ENCODE results near the gene SDHAF2. TPM values are rescaled to one million over a fixed set of nuclear protein-coding genes. Genes with fewer than 3 reads are reported as not detected.

SDHAF2 gene
- total and polyA plus RNA-seq, 2 of the 13 experiments (the other 11 are each of a cell fraction or from before 2014, with no cell fraction given) = 44.2 to 70.4 TPM

- no peak overlapping the region for H2AFZ ChIP-seq (ENCODE audit: low read length)
- no peaks in the 10 kb centered on the region for H4K20me1 ChIP-seq (ENCODE audit: insufficient read depth, low read length)
- no peaks in the 10 kb centered on the region for H3K27me3 ChIP-seq (ENCODE audit: control insufficient read depth in 1 of 2, insufficient read depth in 2 of 2, low read length in 2 of 2)
- peak; percentile 82 for ATAC-seq
- in situ Hi-C loops (cut with HindIII; ENCODE audit: extremely low pct_ligation_motif_present, low pct_unique_long_range_greater_than_20kb) (loop anchor here (5.0 kb wide), 1 partner anchor 47 kb away; no protein-coding TSS in a partner anchor), intact Hi-C loops (cut with micrococcal nuclease; ENCODE audit: unreplicated experiment) (loop anchor here (1.0 to 10.0 kb wide), 3 partner anchors 48 to 130 kb away; no protein-coding TSS in a partner anchor)
- WGBS (ENCODE audit: low lambda C conversion rate) = 88% methylated on average over 12 of the region's 15 CpGs
- no TSS peak for BruUV-seq (replicated peaks)
- H3K27ac ChIP-seq (ENCODE audit: extremely low read length, insufficient read depth, low read length) = no peak overlapping the region
- no peaks in the 10 kb centered on the region for H3K79me2 ChIP-seq (ENCODE audit: insufficient read depth, low read length)
- peak; percentile 8 for FAIRE-seq
- H3K9ac ChIP-seq (ENCODE audit: insufficient read depth, low read depth, low read length) = no peak overlapping the region
- ChIA-PET CTCF (ENCODE audit: low intra/inter-chr PET ratio, low total read pairs) (interaction anchor here (0.6 to 2.5 kb wide), 4 partner anchors 44 to 130 kb away, joined by 3 to 69 read pairs (median 5); no protein-coding TSS in a partner anchor), POLR2A (interaction anchor here (1.0 to 4.9 kb wide), 5 partner anchors 15 to 90 kb away, joined by 3 to 49 read pairs (median 8); partner anchors contain the start of genes CYB561A3, TMEM138 and VWCE)
- peaks cover 9% of the 10 kb centered on the region for H3K4me1 ChIP-seq (ENCODE audit: insufficient read depth, low read length)
- no peak overlapping the region for H3K4me3 ChIP-seq (replicated peaks in 1 of 3; ENCODE audit: insufficient read depth in 1 of 3, low read depth in 2 of 3, low read length in 3 of 3)
- H3K36me3 ChIP-seq (replicated peaks in 1 of 2; ENCODE audit: control insufficient read depth in 1 of 2, insufficient read depth in 2 of 2, low read length in 2 of 2) = no peaks in the 10 kb centered on the region
- H3K4me2 ChIP-seq (ENCODE audit: low read depth, low read length) = no peak overlapping the region
- H3K9me3 ChIP-seq (ENCODE audit: low read length) = peaks cover 1% of the 10 kb centered on the region
- peak; percentile 39 for DNase-seq (ENCODE audit: low spot score)
- peak; percentile 68; the same call in 1 of the 2 replicates for TF ChIP-seq ZBTB38 (CRISPR knock-in tag; IDR thresholded peaks at IDR 0.05)
- TF ChIP-seq ISL2 (CRISPR knock-in tag; IDR thresholded peaks at IDR 0.05) = no peak
- TF ChIP-seq STAG1 (CRISPR knock-in tag; IDR thresholded peaks at IDR 0.05) = peak; percentile 70
- TF ChIP-seq, protein P1, sequence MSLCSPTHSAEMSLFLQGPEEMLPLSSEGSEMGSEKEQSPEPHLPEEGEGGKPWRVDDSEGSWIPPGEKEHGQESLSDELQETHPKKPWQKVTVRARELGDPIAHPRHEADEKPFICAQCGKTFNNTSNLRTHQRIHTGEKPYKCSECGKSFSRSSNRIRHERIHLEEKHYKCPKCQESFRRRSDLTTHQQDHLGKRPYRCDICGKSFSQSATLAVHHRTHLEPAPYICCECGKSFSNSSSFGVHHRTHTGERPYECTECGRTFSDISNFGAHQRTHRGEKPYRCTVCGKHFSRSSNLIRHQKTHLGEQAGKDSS (CRISPR knock-in tag; IDR thresholded peaks at IDR 0.05; ENCODE audit: borderline replicate concordance, low read depth) = peak; percentile 31; the same call in 1 of the 2 replicates
- 0 out of 2 replicates have a peak, but pooled peaks have one; percentile 40 for TF ChIP-seq CENPT (CRISPR knock-in tag; IDR thresholded peaks at IDR 0.05; ENCODE audit: low read depth)
- peak; percentile 48; the same call in 1 of the 2 replicates for TF ChIP-seq NRL (CRISPR knock-in tag; IDR thresholded peaks at IDR 0.05; ENCODE audit: borderline replicate concordance)
- TF ChIP-seq, protein P2, sequence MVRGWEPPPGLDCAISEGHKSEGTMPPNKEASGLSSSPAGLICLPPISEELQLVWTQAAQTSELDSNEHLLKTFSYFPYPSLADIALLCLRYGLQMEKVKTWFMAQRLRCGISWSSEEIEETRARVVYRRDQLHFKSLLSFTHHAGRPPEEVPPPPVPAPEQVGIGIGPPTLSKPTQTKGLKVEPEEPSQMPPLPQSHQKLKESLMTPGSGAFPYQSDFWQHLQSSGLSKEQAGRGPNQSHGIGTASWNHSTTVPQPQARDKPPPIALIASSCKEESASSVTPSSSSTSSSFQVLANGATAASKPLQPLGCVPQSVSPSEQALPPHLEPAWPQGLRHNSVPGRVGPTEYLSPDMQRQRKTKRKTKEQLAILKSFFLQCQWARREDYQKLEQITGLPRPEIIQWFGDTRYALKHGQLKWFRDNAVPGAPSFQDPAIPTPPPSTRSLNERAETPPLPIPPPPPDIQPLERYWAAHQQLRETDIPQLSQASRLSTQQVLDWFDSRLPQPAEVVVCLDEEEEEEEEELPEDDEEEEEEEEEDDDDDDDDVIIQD (CRISPR knock-in tag; IDR thresholded peaks at IDR 0.05; ENCODE audit: low read depth) = 0 out of 2 replicates have a peak, but pooled peaks have one; percentile 15
- 0 out of 2 replicates have a peak, but pooled peaks have one; percentile 37 for TF ChIP-seq ZSCAN21 (CRISPR knock-in tag; IDR thresholded peaks at IDR 0.05; ENCODE audit: borderline replicate concordance)
- 0 out of 2 replicates have a peak, but pooled peaks have one; percentile 39 for TF ChIP-seq ZNF761 (CRISPR knock-in tag; conservative IDR thresholded peaks at IDR 0.05)
- TF ChIP-seq RNF2 (conservative IDR thresholded peaks at IDR 0.05; ENCODE audit: low read depth) = no peak
- peak; percentile 51; the same call in 1 of the 2 replicates for TF ChIP-seq SMC3 (IDR thresholded peaks at IDR 0.05; ENCODE audit: low read length)
- TF ChIP-seq ETV5 (CRISPR knock-in tag; IDR thresholded peaks at IDR 0.05; ENCODE audit: borderline replicate concordance) = no peak
- TF ChIP-seq ZNF337 (CRISPR knock-in tag; IDR thresholded peaks at IDR 0.05; ENCODE audit: borderline replicate concordance, low read depth) = no peak
- TF ChIP-seq RAD21 (CRISPR knock-in tag; IDR thresholded peaks at IDR 0.05) = 0 out of 2 replicates have a peak, but pooled peaks have one; percentile 18
- peak; percentile 83 for TF ChIP-seq CTCF (CRISPR knock-in tag; IDR thresholded peaks at IDR 0.05)
Observed at GRCh38 chr11:61384271-61385242, 45.4 kb upstream of the SDHAF2 start.
